ENCODE results near the gene BTBD2.

BTBD2 gene

GRCh38 chr19:1959928-1960589 lies 55.5 kb downstream of the BTBD2 start:
- DNase-seq = no peak

GRCh38 chr19:1957562-1958248 lies 57.8 kb downstream of the BTBD2 start:
- DNase-seq = no peak

- DNase-seq = no peak
These were observed 58.5 kb downstream of the BTBD2 start for GRCh38 chr19:1956868-1957492.

- no peak for DNase-seq
These were observed 59.4 kb downstream of the BTBD2 start for GRCh38 chr19:1956122-1956494.

- DNase-seq = no peak
These were observed 60.1 kb downstream of the BTBD2 start for GRCh38 chr19:1955171-1956121.

GRCh38 chr19:1954532-1954933 lies 61.0 kb downstream of the BTBD2 start:
- DNase-seq = no peak

GRCh38 chr19:1953441-1954094 lies 61.9 kb downstream of the BTBD2 start:
- DNase-seq = no peak

GRCh38 chr19:1953037-1953436 lies 62.5 kb downstream of the BTBD2 start:
- DNase-seq = no peak

- no peak for DNase-seq
These were observed 62.9 kb downstream of the BTBD2 start for GRCh38 chr19:1952635-1953034.

GRCh38 chr19:1950640-1951039 lies 64.9 kb downstream of the BTBD2 start:
- DNase-seq = no peak

GRCh38 chr19:1949304-1950101 lies 66.0 kb downstream of the BTBD2 start:
- no peak for DNase-seq

GRCh38 chr19:1947651-1948209 lies 67.8 kb downstream of the BTBD2 start:
- DNase-seq = no peak

- DNase-seq = peak in 2 of 5 experiments; percentile 34 to 47
These were observed 69.6 kb downstream of the BTBD2 start for GRCh38 chr19:1945899-1946298.

- DNase-seq = no peak
These were observed 70.5 kb downstream of the BTBD2 start for GRCh38 chr19:1944916-1945561.

- DNase-seq = no peak
These were observed 71.2 kb downstream of the BTBD2 start for GRCh38 chr19:1944088-1944915.

- DNase-seq = no peak
These were observed 71.8 kb downstream of the BTBD2 start for GRCh38 chr19:1943661-1944087.

- no peak for DNase-seq
These were observed 72.5 kb downstream of the BTBD2 start for GRCh38 chr19:1942934-1943555.

GRCh38 chr19:1942078-1942933 lies 73.2 kb downstream of the BTBD2 start:
- peak; percentile 56 to 90 (median 76) for DNase-seq

Data from T-helper 2 cell (primary cell).